Tibial nerve (tissue), 4 donors: ENCODE data around the gene ZNF14.

Source experiments
- CTCF ChIP-seq, 5 experiments: fragments of 200-600 bp in 3 of 5; fragments of 450-650 bp in 2 of 5; sonication (generic) in 3 of 5; IDR thresholded peaks; one replicate each; pipeline ENCODE4 v1.5.1; 2016 to 2019; ENCODE audit warnings: antibody characterized with exemption in 5 of 5, mild to moderate bottlenecking in 3 of 5, moderate library complexity in 2 of 5
- EP300 ChIP-seq, 2 donors: sonication (generic); formaldehyde crosslinking; IDR thresholded peaks; one replicate each; pipeline ENCODE4 v1.6.1; 2017; ENCODE audit warnings: antibody characterized with exemption in 2 of 2, mild to moderate bottlenecking in 1 of 2
- POLR2A ChIP-seq, 2 donors: fragments of 450-650 bp; IDR thresholded peaks; one replicate each; pipeline ENCODE4 v1.6.1; 2017; ENCODE audit warnings: antibody characterized with exemption in 2 of 2, mild to moderate bottlenecking in 2 of 2, moderate library complexity in 2 of 2

- TF ChIP-seq POLR2A (IDR thresholded peaks at IDR 0.05) (no peak), CTCF (IDR thresholded peaks at IDR 0.05) (no peak), EP300 (IDR thresholded peaks at IDR 0.05) (no peak)
Measured at GRCh38 chr19:19710506-19710905, 22.4 kb downstream of the ZNF14 start.
